Activated CD8-positive, alpha-beta memory T cell treated with anti-CD3 and anti-CD28 coated beads for 4 hours (primary cell): ENCODE results near the gene NXNL1.
A peak's percentile ranks its signal among the peaks of the same experiment; 100 is the strongest.
"Not testable (repeated sequence)": the region's sequence is repeated elsewhere in the genome, so short reads cannot be mapped to it uniquely, and the experiment has no call there.

Source experiments
- DNase-seq, 2 donors: peaks; one replicate each; pipeline ENCODE4 v3.0.0-alpha.2; 2020; ENCODE audit warnings: low read depth in 2 of 2

NXNL1 gene

DNA sequence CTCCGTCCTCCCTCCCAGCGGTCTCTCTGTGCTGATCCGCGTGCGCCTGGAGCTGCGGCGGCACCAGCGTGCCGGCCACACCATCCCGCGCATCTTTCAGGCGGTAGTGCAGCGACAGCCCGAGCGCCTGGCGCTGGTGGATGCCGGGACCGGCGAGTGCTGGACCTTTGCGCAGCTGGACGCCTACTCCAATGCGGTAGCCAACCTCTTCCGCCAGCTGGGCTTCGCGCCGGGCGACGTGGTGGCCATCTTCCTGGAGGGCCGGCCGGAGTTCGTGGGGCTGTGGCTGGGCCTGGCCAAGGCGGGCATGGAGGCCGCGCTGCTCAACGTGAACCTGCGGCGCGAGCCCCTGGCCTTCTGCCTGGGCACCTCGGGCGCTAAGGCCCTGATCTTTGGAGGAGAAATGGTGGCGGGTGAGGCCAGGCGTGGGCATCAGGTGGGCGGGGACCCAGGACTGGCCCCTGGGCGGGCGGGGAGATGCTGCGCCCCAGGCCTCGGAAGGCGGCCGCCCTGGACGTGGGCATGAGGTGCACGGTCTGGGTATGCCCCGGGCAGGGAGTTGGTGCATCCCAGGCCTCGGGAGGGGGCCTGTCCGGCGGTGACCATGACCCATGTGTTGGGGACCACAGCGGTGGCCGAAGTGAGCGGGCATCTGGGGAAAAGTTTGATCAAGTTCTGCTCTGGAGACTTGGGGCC is 26.0 kb upstream of the NXNL1 start:
- no peak for DNase-seq

DNA sequence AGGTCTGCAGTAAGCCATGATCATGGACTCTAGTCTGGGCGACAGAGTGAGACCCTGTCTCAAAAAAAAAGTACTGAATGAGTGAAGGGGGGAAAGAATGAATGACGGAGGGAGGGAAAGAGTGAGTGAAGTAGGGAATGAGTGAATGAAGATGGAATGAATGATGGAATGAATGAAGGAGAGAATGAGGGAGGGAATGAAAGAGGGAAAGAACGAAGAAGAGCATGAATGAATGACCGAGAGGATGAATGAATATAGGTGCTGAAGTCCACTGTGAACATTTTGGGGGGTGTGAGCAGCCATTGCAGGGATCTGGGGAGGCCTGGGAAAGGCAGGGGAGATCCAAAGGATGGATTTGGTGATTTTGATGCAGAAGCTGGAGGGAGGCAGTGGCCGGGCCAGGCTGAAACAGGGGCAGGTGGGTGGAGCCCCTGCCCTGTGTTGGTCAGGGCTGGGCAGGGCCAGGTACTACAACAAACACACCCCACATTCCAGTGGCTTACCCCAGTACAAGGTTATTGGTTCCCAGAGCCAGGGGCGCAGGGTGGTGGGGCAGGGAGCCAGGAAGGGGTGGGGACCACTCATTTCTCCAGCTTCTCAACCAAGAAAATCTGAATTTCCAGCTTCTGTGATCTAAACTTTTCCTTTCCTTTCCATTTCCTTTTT is 23.9 kb upstream of the NXNL1 start:
- DNase-seq = no peak

DNA sequence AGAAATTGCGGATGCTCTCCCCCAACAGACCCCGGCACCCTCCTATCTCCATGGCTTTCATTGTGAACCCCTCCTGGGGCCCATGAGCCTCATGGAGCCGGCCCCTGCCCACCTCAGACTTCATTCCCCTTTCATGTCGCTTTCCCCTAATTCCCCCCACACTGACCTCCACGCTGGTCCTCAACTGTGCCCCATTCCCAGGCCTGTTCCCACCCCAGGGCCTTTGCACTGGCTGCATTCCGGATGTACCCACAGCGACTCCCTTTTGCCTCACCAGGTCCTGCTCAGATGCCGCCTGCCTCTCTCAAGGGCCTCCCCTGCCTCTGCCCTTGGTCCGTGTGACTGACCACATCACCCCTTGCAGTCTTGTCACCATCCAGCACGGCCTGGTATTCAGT is 22.9 kb upstream of the NXNL1 start:
- no peak for DNase-seq

DNA sequence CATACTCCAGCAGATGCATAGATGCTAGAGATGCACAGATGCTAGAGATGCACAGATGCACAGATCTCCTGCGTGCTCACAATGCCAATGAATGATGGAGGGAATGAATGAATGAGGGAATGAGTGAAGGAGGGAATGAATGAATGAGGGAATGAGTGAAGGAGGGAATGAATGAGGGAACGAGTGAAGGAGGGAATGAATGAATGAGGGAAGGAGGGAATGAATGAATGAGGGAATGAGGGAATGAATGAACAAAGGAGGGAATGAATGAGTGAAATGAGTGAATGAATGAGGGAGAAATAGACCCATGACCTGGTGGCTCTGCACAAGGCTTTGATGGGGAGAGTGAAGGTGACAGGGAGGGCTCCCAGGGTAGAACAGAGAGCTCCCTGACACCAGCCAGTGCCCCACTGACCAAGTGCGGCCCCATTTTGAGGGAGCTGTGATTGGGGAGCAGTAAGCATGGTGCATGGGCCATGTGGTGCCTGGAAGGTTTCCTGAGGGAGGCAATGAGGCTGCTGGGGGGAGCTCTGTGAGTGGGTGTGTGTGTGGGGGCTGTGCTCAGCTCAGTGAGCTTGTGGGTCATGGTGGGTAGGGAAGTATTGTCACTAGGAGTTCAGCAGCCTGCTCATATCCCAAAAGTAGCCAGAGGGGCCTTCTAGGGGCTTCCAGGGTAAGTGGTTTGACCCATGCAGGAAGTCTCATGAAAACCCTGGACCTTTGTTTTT is 22.3 kb upstream of the NXNL1 start:
- DNase-seq = no peak

DNA sequence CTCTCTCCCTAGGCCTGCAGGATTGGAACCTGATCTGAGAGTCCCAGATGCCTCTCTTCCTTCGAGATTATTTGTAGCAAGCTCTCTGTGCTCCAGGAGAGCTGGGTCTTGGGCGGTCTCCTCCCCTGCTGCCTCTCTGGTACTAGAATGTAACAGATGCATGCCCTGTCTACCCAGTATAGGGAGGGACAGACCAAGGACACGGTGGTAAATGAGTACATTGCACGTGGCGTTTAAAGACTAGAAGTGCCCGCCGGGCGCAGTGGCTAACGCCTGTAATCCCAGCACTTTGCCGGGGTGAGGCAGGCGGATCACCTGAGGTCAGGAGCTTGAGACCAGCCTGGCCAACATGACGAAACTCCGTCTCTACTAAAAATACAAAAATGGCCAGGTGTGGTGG is 21.3 kb upstream of the NXNL1 start:
- no peak for DNase-seq

DNA sequence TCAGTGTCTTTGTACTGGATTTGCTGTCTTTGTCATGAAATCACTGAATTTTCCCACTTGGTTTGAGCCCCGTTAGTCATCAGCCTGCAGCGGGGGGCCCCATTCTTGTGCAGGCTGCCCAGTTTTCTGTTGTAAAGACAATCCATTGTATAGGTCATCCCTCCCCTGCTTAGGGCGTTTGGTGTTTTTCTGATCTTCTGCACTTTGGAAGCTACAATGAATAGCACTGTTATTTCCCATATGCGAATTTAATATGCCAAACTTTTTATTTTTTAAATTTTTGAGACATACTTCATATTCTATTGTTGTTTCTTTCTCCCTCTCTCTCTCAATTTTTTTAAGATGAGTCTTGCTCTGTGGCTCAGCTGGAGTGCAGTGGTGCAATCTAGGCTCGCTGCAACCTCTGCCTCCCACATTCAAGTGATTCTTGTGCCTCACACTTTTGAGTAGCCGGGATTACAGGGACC is 18.6 kb upstream of the NXNL1 start:
- DNase-seq = no peak

DNA sequence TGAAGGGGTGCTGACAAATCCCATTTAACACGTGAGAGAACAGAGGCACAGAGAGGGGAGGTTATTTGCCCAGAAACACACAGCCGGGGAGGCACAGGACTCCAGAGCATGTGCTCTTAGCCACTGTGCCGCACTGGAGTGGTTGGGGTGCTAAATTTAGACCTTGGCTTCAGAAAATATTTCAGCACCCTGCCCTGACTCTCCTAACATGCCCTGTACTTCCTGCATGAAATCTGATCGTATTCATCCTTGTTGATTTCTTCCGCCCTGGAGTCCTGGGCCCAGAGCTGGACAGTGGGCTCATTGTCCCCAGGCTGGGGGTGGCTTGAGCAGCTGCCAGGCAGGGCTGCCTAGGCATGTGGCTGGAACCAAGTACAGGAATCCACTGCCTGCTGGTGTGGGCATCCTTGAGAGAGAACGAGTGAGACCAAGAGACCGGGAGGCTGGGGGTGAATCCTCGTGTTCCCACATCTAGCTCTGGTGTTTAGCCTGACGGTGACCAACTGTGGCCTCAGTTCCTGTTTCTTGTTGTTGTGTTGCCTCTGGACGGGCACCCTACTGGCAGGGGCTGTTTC is 14.9 kb upstream of the NXNL1 start:
- DNase-seq = no peak

DNA sequence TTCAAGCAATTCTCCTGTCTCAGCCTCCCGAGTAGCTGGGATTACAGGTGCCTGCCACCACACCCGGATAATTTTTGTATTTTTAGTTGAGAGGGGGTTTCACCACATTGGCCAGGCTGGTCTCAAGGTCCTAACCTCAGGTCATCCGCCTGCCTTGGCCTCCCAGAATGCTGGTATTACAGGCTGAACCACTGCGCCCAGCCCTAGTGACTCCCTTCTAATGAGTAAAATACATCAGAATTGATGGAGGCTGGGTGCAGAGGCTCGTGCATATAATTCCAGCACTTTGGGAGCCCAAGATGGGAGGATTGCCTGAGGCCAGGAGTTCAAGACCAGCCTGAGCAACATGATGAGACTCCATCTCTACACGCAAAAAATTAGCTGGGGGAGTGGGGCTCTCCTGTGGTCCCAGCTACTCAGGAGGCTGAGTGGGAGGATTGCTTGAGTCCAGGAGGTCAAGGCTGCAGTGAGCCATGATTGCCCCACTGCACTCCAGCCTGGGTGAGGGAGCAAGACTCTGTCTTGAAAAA is 14.3 kb upstream of the NXNL1 start:
- DNase-seq = not testable (repeated sequence)

DNA sequence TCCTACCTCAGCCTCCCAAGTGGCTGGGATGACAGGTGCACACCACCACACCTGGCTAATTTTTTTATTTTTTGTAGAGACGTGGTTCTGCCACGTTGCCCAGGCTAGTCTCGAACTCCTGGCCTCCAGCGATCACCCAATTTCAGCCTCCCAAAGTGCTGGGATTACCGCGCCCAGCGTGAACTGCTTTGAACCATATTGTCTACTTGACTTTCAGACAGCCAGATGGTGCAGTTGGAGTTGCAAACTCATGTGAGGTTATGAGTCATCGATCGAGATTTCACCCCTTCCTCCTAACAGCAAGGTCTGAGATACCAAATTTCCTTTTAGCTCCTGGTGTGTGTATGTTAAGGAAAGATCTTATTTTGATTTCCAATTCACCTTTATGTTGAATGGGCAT is 12.3 kb upstream of the NXNL1 start:
- DNase-seq = no peak

DNA sequence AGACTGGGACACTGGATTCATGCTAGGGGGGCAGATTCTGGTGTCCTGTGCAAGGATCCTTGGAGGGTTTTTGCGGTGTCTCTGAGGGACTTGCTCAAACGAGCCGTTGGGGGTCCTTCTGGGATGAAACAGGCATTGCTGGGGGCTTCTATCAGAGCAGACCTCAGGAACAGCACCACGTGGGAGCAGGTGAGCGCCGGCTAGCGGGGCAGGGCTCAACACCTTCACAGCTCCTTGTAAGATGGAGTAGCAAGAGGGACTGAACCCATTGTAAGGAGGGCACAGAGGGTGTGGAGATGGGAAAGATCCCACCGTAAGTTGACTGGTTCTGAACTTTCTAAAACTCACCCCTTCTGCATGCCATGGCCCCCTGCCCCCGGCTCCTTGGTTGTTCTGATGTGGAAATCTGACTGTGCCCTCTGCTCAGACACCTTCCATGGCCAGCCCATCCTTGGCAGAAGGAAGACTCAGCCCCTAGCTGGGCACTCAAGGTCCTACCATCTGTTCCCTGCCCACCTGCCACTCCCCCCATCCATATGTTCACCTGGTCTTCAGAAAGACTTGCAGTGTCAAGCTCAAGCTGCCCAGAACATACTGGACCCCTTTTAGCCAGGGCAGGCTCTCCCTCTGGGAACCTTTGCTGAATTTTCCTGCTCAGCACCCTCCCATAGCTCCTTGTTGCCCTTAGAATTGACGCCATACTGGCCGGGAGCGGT is 10.8 kb upstream of the NXNL1 start:
- DNase-seq = no peak

DNA sequence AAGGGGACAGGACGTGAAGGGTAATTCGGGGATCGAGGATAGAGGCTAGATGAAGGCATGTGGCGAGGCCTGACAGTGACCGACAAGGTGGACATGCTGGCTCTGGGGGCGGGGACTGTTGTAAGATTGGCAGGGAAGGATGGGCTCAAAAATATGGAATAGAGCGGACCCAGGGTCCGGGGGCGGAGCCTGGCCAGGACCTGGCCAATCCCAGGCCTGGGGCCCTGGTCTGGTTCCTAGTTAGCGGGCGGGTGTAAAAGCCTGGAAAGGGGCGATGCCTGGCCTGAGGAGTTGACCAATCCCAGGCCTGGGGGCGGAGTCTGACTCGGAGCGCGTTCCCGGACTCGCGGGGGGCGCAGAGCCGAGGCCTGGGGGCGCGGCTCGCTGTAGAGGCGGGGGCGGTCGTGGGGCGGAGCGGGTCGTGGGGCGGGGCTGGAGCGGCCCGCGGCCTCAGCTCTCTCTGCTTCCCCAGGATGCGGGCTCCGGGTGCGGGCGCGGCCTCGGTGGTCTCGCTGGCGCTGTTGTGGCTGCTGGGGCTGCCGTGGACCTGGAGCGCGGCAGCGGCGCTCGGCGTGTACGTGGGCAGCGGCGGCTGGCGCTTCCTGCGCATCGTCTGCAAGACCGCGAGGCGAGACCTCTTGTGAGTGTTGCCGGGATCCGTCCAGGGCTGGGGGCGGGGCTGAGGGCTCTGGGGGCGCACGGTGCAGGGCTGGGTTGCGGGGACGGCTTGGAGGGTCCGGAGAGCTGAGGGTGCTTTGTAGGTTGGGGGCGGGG is 9.5 kb upstream of the NXNL1 start, which contains the start of gene SLC27A1:
Gene SLC27A1, plus strand, starts transcription at position 457 of the 774 bp plus-strand sequence. Its CDS starts 17 bp downstream, at position 474.
- peak; percentile 80 to 82 for DNase-seq

DNA sequence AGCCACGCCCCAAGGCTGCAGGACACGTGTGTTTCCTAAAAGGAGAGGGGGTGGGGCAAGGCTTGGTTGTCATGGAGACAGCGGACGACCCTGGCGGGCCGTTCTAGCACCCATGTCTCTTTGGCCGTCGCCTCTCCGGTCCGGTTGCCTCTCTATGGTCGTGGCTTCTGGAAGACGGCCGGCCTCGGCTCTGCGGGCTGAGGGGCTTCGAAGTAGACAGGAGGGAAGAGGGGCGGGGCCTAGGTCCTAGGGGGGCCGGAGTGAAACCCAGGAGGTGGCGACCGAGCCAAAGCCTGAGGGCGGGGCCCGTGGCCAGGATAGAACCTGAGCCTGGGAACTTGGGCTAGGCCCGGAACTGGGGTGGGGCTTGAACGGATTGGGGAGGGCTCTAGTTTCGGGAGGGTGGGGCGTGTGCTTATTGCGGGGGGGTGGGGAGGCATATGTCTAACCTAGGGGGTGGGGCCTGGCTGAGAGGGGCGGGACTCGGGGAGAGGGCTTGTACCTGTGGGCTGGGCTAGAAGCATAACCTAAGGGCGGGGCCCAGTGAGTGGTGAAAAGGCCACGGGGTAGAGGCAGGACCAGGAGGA is 8.8 kb upstream of the NXNL1 start:
- DNase-seq = peak; percentile 86 to 88

DNA sequence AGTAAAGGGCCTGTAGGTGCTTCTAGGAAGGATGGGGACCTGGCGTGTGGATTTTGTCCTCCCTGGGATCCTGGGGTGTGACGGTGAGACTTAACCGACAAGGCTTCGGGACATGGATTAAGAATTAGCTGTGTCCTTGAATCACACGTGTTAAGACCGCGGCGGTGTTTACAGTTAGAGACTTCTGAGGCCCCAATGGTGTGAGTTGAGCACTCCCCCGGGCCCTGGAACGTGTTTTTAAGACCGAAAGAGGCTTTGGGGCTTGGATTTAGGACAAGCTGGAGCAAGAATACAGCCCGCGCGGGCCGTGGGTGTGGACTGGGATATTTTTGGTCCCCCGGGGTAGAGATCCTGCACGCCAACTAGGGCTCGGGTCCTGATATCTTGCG is 8.4 kb upstream of the NXNL1 start:
- no peak for DNase-seq

DNA sequence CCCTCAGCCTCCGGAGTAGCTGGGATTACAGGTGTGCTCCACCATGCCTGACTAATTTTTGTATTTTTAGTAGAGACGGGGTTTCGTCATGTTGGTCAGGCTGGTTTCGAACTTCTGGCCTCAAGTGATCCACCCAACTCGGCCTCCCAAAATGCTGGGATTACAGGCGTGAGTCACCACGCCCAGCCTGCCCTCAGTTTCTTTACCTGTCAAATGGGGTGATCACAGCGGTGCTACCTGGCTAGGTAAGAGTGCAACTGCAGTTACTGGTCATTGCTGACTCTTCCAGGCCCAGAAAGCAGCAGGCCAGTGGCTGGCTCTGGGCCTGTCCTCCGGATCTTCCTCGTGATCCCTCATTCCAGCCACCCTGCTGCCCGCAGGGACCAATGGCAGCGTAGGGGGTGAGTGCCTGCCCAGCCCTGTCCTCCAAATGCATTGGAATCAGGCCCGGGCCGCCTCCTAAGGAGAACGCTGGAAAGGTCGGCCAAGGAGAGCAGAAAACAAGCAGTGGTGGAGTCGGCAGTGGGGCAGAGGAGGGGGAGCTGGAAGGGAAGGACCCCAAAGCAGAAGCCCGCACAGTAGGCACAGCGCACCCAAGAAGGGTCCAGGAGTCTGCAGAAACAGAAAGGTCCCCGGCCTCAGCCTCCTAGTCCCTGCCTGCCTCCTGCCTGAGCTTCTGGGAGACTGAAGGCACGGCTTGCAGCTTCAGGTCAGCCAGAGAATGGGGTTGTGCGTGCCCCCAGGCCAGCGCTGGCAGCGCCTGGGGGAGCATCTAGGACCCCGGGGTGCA is 7.8 kb upstream of the NXNL1 start:
- DNase-seq = no peak

DNA sequence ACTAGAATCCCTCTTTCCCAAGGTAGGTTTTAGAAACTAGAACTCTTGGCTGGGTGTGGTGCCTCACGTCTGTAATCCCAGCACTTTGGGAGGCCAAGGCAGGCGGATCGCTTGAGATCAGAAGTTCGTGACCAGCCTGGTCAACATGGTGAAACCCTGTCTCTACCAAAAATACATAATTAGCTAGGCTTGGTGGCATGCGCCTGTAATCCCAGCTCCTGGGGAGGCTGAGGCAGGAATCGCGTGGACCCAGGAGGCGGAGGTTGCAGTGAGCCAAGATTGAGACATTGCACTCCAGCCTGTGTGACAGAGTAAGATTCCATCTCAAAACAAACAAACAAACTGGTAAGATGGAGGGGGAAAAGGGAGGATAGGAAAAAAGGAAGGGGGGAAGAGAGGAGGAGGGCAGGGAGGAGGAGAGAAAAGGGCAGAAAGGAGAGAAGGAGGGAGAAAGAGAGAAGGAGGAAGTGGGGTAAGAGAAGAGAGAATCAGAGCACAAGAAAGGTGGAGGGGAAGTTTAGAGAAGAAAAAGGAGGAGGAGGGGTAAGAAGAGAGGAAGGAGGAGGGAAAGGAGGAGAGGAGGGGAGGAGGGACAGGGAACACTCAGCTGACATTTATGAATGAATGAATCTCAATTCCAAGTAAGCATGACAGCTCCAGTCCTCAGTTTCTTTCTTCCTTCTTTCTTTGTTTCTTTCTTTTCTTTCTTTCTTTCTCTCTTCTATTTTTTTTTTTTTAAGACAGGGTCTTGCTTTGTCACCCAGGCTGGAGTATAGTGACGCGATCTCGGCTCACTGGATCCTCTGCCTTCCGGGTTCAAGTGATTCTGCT is 7.0 kb upstream of the NXNL1 start:
- DNase-seq = no peak

DNA sequence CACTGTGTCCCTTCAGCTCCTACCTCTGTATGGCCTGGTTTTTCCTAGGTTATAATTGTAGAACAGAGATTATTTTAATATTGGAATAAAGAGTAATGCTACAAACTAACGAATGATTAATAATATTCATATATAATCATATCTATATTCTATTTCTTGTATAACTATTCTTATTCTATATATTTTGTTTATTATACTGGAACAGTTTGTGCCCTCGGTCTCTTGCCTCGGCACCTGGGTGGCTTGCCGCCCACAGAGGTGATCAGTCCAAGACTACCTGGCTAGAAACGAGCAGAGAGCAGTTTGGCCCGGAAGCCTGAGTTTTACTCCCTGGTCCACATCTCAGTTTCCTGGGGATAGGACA is 5.7 kb upstream of the NXNL1 start:
- no peak for DNase-seq

DNA sequence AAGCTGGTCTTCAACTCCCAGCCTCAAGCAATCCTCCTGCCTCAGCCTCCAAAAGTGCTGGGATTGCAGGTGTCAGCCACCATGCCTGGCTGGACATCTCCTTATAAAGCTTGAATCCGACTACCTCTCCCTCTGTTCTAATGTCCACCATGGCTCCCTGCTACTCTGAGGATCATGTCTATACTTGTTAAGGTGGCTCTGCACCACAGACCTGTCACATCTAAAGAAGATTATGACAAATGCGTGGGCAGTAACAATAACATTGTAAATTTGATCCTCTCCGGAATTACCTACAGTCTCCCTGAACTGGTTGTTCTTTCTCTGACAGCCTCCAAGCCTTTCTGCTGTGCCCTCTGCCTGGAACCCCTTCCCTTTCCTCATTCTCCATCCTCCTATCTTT is 1.8 kb downstream of the NXNL1 start:
- no peak for DNase-seq

DNA sequence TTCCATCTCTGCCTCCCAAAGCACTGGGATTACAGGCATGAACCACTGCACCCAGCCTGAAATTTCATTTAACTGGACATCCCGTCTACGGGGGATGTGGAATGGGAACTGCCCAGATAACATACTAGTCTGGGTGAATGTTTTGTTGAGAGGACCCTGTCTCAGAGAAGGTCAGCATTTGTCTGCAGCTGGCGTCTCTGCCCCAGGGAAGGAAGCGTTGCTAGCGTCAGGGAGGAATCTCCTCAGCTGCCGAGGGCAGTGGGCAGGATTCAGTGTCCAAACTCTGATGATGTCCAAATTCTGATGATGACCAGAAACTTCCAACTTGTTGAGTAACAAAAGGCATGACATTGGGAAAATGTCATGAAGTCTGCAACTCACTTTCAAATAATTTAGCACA is 3.1 kb downstream of the NXNL1 start:
- no peak for DNase-seq

DNA sequence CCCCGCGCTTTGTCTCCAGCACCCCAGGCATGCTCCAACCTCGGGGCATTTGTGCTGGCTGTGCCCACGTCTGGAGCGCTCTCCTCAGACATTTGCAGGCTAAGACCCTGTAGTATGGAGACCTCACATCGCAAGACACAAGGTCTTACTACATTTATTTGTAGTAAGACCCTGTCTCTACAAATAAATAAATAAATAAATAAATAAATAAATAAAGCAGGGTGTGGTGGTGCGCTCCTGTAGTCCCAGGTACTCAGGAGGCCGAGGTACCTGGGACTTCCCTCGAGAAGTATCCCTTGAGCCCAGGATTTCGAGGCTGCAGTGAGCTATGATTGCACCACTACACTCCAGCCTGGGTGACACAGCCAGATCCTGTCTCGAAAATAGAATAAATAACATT is 4.6 kb downstream of the NXNL1 start:
- DNase-seq = no peak
